ENCODE data around the gene ATP2B3. TPM values are rescaled to one million over a fixed set of nuclear protein-coding genes. Genes with fewer than 3 reads are reported as not detected.

Gene ATP2B3
- total and polyA plus RNA-seq, 8 donors, result 0.03 to 0.12 (median 0.04) TPM; not detected in 2

GRCh38 chrX:153475271-153475670, 42.2 kb upstream of the ATP2B3 start:
- Histone ChIP-seq H3K36me3 (no peaks in the 10 kb centered on the region), H3K27me3 (no peaks in the 10 kb centered on the region), H3K9me3 (no peaks in the 10 kb centered on the region), H3K4me1 (no peaks in the 10 kb centered on the region), H3K4me3 (no peak overlapping the region), H3K27ac (no peak overlapping the region)
- no peak for ATAC-seq
- FAIRE-seq, result no peak
- intact Hi-C loops (cut with DNase I), result no loop called here
- WGBS, 2 donors, result 78 to 89% methylated on average over 7 of the region's 7 CpGs
- no peak for DNase-seq
- TF ChIP-seq CTCF (IDR thresholded peaks at IDR 0.05), result no peak

- no peaks in the 10 kb centered on the region for H3K4me1 ChIP-seq
- no peaks in the 10 kb centered on the region for H3K36me3 ChIP-seq
- no peak for DNase-seq
- H3K4me3 ChIP-seq, result no peak overlapping the region
- ATAC-seq, result no peak
- intact Hi-C loops (cut with DNase I), result no loop called here
- no peak for TF ChIP-seq CTCF (IDR thresholded peaks at IDR 0.05)
- no peaks in the 10 kb centered on the region for H3K27me3 ChIP-seq
- WGBS, 2 donors, result 82 to 86% methylated on average over 11 of the region's 11 CpGs
- H3K9me3 ChIP-seq, result no peaks in the 10 kb centered on the region
- no peak for FAIRE-seq
- H3K27ac ChIP-seq, result no peak overlapping the region
These were observed 41.6 kb upstream of the ATP2B3 start for GRCh38 chrX:153475751-153476281.

GRCh38 chrX:153476666-153477363, 40.6 kb upstream of the ATP2B3 start:
- no peaks in the 10 kb centered on the region for H3K27me3 ChIP-seq
- H3K4me3 ChIP-seq, result no peak overlapping the region
- intact Hi-C loops (cut with DNase I), result no loop called here
- H3K4me1 ChIP-seq, result no peaks in the 10 kb centered on the region
- no peak for TF ChIP-seq CTCF (IDR thresholded peaks at IDR 0.05)
- no peak for DNase-seq
- FAIRE-seq, result no peak
- 77 to 78% methylated on average over 13 to 16 of the region's 16 CpGs for WGBS, 2 donors
- ATAC-seq, result peak in 2 of 4 donors; percentile 16 to 22
- H3K9me3 ChIP-seq, result no peaks in the 10 kb centered on the region
- no peak overlapping the region for H3K27ac ChIP-seq
- H3K36me3 ChIP-seq, result no peaks in the 10 kb centered on the region

- intact Hi-C loops (cut with DNase I), result no loop called here
- FAIRE-seq, result no peak
These were observed 40.0 kb upstream of the ATP2B3 start for GRCh38 chrX:153477364-153477857.

More at GRCh38 chrX:153477364-153477857, 40.0 kb upstream of the ATP2B3 start:
- Histone ChIP-seq H3K9me3 (no peaks in the 10 kb centered on the region), H3K27me3 (no peaks in the 10 kb centered on the region), H3K27ac (no peak overlapping the region), H3K4me1 (no peaks in the 10 kb centered on the region), H3K36me3 (no peaks in the 10 kb centered on the region), H3K4me3 (no peak overlapping the region)
- TF ChIP-seq CTCF (IDR thresholded peaks at IDR 0.05), result no peak
- WGBS, 2 donors, result 57 to 62% methylated on average over 9 to 11 of the region's 11 CpGs
- no peak for DNase-seq
- no peak for ATAC-seq
